ENCODE results near the gene LIMCH1.

DNA sequence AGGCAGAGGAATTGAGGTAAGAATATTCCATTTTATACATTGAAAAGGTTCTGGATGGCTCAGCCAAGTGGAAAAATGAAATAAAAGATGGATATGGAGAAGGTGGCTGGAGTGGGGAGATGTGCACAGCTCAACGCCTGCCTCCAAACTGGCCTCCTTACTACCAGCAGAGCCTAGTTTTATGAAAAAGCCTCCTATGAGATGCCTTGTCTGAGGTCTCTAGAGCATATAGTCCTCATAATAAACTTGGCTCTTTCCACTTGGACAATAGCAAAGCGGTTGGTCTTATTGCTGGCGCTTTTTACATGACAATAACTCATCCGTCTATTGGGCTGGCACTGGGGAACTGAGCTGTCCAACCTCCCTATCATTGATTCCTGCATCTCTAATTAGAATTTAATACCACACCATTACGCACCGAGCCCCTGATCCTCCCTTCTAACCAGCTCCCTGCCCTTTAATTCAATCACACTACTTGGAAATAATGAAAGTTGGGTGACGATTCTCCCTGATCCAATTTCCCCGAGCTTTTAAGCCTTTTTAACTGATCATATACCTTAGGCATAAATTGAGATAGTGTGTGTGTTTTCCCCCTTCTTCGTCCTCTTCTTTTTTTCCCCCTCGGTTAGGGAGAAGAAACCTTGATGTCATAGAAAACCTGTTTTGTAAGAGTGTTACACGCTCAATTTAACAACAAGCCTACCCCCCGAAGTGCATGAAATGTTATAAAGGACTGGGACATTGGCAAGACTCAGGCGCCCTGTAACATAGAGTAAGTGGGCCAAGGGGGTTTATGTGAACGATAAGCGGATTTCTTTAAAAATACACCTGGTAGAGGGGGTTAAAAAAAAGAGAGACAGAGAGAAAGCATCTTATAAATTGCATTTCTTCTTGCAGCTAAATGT is 210.9 kb downstream of the LIMCH1 start, which contains the start of gene PHOX2B:
- TF ChIP-seq, protein P1, sequence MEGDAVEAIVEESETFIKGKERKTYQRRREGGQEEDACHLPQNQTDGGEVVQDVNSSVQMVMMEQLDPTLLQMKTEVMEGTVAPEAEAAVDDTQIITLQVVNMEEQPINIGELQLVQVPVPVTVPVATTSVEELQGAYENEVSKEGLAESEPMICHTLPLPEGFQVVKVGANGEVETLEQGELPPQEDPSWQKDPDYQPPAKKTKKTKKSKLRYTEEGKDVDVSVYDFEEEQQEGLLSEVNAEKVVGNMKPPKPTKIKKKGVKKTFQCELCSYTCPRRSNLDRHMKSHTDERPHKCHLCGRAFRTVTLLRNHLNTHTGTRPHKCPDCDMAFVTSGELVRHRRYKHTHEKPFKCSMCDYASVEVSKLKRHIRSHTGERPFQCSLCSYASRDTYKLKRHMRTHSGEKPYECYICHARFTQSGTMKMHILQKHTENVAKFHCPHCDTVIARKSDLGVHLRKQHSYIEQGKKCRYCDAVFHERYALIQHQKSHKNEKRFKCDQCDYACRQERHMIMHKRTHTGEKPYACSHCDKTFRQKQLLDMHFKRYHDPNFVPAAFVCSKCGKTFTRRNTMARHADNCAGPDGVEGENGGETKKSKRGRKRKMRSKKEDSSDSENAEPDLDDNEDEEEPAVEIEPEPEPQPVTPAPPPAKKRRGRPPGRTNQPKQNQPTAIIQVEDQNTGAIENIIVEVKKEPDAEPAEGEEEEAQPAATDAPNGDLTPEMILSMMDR (IDR thresholded peaks at IDR 0.05), result no peak
- TF ChIP-seq POLR2AphosphoS5 (IDR thresholded peaks at IDR 0.05) (no peak), EP300 (IDR thresholded peaks at IDR 0.05) (no peak)
